Endodermal cell (in vitro differentiated cells): ENCODE measurements around the gene CLEC11A. TPM values are rescaled to one million over a fixed set of nuclear protein-coding genes. Genes with fewer than 3 reads are reported as not detected.

ENCODE experiments used
- DNase-seq: peaks from one replicate; pipeline ENCODE4 v3.0.0-alpha.2; 2017
- H3K27ac ChIP-seq: 2 replicates; pipeline ENCODE4 v1.5.1; 2013; ENCODE audit warnings: mild to moderate bottlenecking, low read depth, low read length, moderate library complexity
- H3K27me3 ChIP-seq: 2 replicates; pipeline ENCODE4 v1.6.1; 2013; ENCODE audit warnings: mild to moderate bottlenecking, low read length, moderate library complexity; ENCODE audit not compliant: insufficient read depth, control insufficient read depth, poor library complexity, severe bottlenecking
- H3K36me3 ChIP-seq: 2 replicates; pipeline ENCODE4 v1.7.0; 2013; ENCODE audit warnings: mild to moderate bottlenecking, low read length, moderate library complexity; ENCODE audit not compliant: control insufficient read depth, insufficient read depth
- H3K4me1 ChIP-seq: one replicate; pipeline ENCODE4 v1.7.0; 2013; ENCODE audit warnings: low read length; ENCODE audit not compliant: control insufficient read depth, insufficient read depth
- H3K4me3 ChIP-seq: 2 replicates; pipeline ENCODE4 v1.5.1; 2013; ENCODE audit warnings: mild to moderate bottlenecking, low read length, moderate library complexity
- H3K9ac ChIP-seq: 2 replicates; pipeline ENCODE4 v1.6.1; 2013; ENCODE audit warnings: mild to moderate bottlenecking, low read length, moderate library complexity; ENCODE audit not compliant: poor library complexity, severe bottlenecking; ENCODE audit errors: extremely low read depth
- H3K9me3 ChIP-seq: 2 replicates; pipeline ENCODE4 v1.6.1; 2013; ENCODE audit warnings: mild to moderate bottlenecking, low read length, moderate library complexity; ENCODE audit not compliant: control insufficient read depth
- H3K27ac Mint-ChIP-seq: 2 replicates; pipeline ENCODE4 v1.8.0; 2020; ENCODE audit warnings: mixed read lengths
- H3K27me3 Mint-ChIP-seq: 2 replicates; pipeline ENCODE4 v1.8.0; 2021; ENCODE audit warnings: mild to moderate bottlenecking, mixed read lengths; ENCODE audit not compliant: insufficient read depth
- H3K36me3 Mint-ChIP-seq: 2 replicates; pipeline ENCODE4 v1.8.0; 2020; ENCODE audit warnings: low read depth, mixed read lengths
- H3K4me1 Mint-ChIP-seq: 2 replicates; pipeline ENCODE4 v1.8.0; 2020; ENCODE audit warnings: mixed read lengths
- H3K4me3 Mint-ChIP-seq: 2 replicates; pipeline ENCODE4 v1.8.0; 2020; ENCODE audit warnings: mild to moderate bottlenecking, moderate library complexity, mixed read lengths
- H3K9me3 Mint-ChIP-seq: 2 replicates; pipeline ENCODE4 v1.8.0; 2020; ENCODE audit warnings: mild to moderate bottlenecking, mixed read lengths
- WGBS, 2 experiments: methylation state at CpG; one replicate each; pipeline versions ENCODE4 v1.1.5 to v1.1.7; 2013; ENCODE audit warnings: missing lambda C conversion rate in 2 of 2, mixed read lengths in 1 of 2; ENCODE audit not compliant: insufficient coverage in 1 of 2, insufficient read length in 1 of 2; 5-methylcytosine and 5-hydroxymethylcytosine counted together
- total RNA-seq, 2 donors: library from RNA; stranded (reverse); fragmentation: NEBNext Ultra II Directional in 1 of 2; extraction: Animal tissue kit (Norgen Biotek cat#: 25700) in 1 of 2; gene quantifications; 2 replicates in 1 of 2; 3 replicates in 1 of 2; pipeline ENCODE4 v1.2.1, GENCODE V29; 2021
- TF ChIP-seq, protein P1 (sequence below): fragments of 200-600 bp; sonication (generic); conservative IDR thresholded peaks from 2 replicates; pipeline ENCODE4 v1.5.0; 2021; ENCODE audit warnings: antibody characterized with exemption, mild to moderate bottlenecking

Gene CLEC11A
- total RNA-seq, 2 donors from 2014 or later, result 4.0 to 6.2 TPM

DNA sequence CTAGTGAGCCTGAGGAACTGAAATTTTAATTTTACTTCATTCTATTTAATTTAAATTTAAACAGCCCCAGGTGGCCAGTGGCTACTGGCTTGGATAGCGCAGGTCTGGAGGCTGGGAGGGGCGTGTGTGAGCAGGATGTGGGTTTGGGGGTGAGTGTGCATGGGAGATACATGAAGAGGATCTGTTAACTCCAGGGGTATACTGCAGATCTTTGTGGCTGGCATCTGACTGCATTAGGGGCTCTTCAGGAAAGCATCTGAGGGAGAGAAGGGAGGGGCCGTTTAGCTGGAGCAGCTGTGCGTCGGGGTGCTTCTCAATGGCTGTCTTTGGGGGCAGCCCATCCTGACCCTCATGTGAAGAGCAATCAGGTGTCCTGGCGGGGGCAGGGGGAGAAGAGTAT, 10.3 kb upstream of the CLEC11A start:
- TF ChIP-seq, protein P1, sequence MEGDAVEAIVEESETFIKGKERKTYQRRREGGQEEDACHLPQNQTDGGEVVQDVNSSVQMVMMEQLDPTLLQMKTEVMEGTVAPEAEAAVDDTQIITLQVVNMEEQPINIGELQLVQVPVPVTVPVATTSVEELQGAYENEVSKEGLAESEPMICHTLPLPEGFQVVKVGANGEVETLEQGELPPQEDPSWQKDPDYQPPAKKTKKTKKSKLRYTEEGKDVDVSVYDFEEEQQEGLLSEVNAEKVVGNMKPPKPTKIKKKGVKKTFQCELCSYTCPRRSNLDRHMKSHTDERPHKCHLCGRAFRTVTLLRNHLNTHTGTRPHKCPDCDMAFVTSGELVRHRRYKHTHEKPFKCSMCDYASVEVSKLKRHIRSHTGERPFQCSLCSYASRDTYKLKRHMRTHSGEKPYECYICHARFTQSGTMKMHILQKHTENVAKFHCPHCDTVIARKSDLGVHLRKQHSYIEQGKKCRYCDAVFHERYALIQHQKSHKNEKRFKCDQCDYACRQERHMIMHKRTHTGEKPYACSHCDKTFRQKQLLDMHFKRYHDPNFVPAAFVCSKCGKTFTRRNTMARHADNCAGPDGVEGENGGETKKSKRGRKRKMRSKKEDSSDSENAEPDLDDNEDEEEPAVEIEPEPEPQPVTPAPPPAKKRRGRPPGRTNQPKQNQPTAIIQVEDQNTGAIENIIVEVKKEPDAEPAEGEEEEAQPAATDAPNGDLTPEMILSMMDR, result no peak
- H3K27ac Mint-ChIP-seq, result no peak overlapping the region
- no peaks in the 10 kb centered on the region for H3K4me1 ChIP-seq
- no peak overlapping the region for H3K27ac ChIP-seq
- no peak overlapping the region for H3K9ac ChIP-seq
- H3K4me1 Mint-ChIP-seq, result no peaks in the 10 kb centered on the region
- H3K4me3 Mint-ChIP-seq, result no peak overlapping the region
- H3K27me3 Mint-ChIP-seq, result peaks cover 83% of the 10 kb centered on the region
- 90% methylated on average over 3 to 6 of the region's 6 CpGs for WGBS, 2 experiments
- no peaks in the 10 kb centered on the region for H3K36me3 ChIP-seq
- peaks cover 6% of the 10 kb centered on the region for H3K27me3 ChIP-seq
- no peaks in the 10 kb centered on the region for H3K9me3 Mint-ChIP-seq
- no peaks in the 10 kb centered on the region for H3K36me3 Mint-ChIP-seq
- H3K4me3 ChIP-seq, result no peak overlapping the region
- peaks cover 4% of the 10 kb centered on the region for H3K9me3 ChIP-seq
- DNase-seq, result no peak

GRCh38 chr19:50713556-50714236, 9.5 kb upstream of the CLEC11A start:
- Mint-ChIP-seq H3K4me3 (no peak overlapping the region), H3K27ac (no peak overlapping the region), H3K27me3 (peaks cover 85% of the 10 kb centered on the region), H3K9me3 (no peaks in the 10 kb centered on the region), H3K4me1 (no peaks in the 10 kb centered on the region), H3K36me3 (no peaks in the 10 kb centered on the region)
- Histone ChIP-seq H3K9me3 (peaks cover 2% of the 10 kb centered on the region), H3K4me3 (no peak overlapping the region), H3K9ac (no peak overlapping the region), H3K36me3 (no peaks in the 10 kb centered on the region), H3K27ac (no peak overlapping the region), H3K27me3 (peaks cover 7% of the 10 kb centered on the region), H3K4me1 (no peaks in the 10 kb centered on the region)
- TF ChIP-seq, protein P1, result no peak
- DNase-seq, result no peak
- 91 to 95% methylated on average over 7 to 22 of the region's 22 CpGs for WGBS, 2 experiments

- Mint-ChIP-seq H3K9me3 (no peaks in the 10 kb centered on the region), H3K4me1 (no peaks in the 10 kb centered on the region), H3K36me3 (no peaks in the 10 kb centered on the region), H3K27me3 (peaks cover 79% of the 10 kb centered on the region), H3K4me3 (no peak overlapping the region), H3K27ac (no peak overlapping the region)
- no peak overlapping the region for H3K27ac ChIP-seq
- H3K36me3 ChIP-seq, result no peaks in the 10 kb centered on the region
- TF ChIP-seq, protein P1, result no peak
- no peaks in the 10 kb centered on the region for H3K4me1 ChIP-seq
- 87 to 88% methylated on average over 26 to 39 of the region's 39 CpGs for WGBS, 2 experiments
- H3K9me3 ChIP-seq, result no peaks in the 10 kb centered on the region
- H3K27me3 ChIP-seq, result peaks cover 7% of the 10 kb centered on the region
- no peak overlapping the region for H3K4me3 ChIP-seq
- DNase-seq, result no peak
- H3K9ac ChIP-seq, result no peak overlapping the region
These were observed 6.8 kb upstream of the CLEC11A start for GRCh38 chr19:50716178-50717025.
